ENCODE measurements around the gene CELF1. TPM values are rescaled to one million over a fixed set of nuclear protein-coding genes. Genes with fewer than 3 reads are reported as not detected.

The CELF1 gene
- total and polyA plus RNA-seq, 2 experiments from 2014 or later = 59.1 to 84.6 TPM

- Histone ChIP-seq H3K9me2 (replicated peaks; ENCODE audit: insufficient read depth) (no peaks in the 10 kb centered on the region), H3K79me2 (peaks cover 22% of the 10 kb centered on the region), H3K9me3 (ENCODE audit: low read depth) (no peaks in the 10 kb centered on the region), H3K4me3 (no peak overlapping the region), H4K20me1 (ENCODE audit: insufficient read depth, poor library complexity, severe bottlenecking) (peaks cover 4% of the 10 kb centered on the region), H3K27ac (peak overlapping the region; percentile 27), H3K4me2 (no peak overlapping the region), H3K36me3 (replicated peaks; ENCODE audit: insufficient read depth, low read depth) (no peaks in the 10 kb centered on the region), H3K4me1 (ENCODE audit: insufficient read depth) (no peaks in the 10 kb centered on the region), H2AFZ (no peak overlapping the region), H3K27me3 (no peaks in the 10 kb centered on the region)
- no peak for TF ChIP-seq EZH2phosphoT487 (IDR thresholded peaks at IDR 0.05; ENCODE audit: low read depth, severe bottlenecking, unreplicated experiment)
- no peak for TF ChIP-seq CTCF (IDR thresholded peaks at IDR 0.05; ENCODE audit: poor library complexity)
- TF ChIP-seq EZH2 (IDR thresholded peaks at IDR 0.05; ENCODE audit: borderline replicate concordance) = no peak
- no peak for DNase-seq (ENCODE audit: low spot score)
- WGBS (ENCODE audit: low lambda C conversion rate, missing lambda C conversion rate) = 73% methylated on average over 8 of the region's 8 CpGs
These were observed 84.2 kb downstream of the CELF1 start for GRCh38 chr11:47468598-47469214.

- Histone ChIP-seq H4K20me1 (ENCODE audit: insufficient read depth, poor library complexity, severe bottlenecking) (peaks cover 4% of the 10 kb centered on the region), H3K36me3 (replicated peaks; ENCODE audit: insufficient read depth, low read depth) (no peaks in the 10 kb centered on the region), H3K27ac (no peak overlapping the region), H3K9me2 (replicated peaks; ENCODE audit: insufficient read depth) (no peaks in the 10 kb centered on the region), H3K4me1 (ENCODE audit: insufficient read depth) (no peaks in the 10 kb centered on the region), H3K79me2 (peaks cover 22% of the 10 kb centered on the region), H3K9me3 (ENCODE audit: low read depth) (no peaks in the 10 kb centered on the region), H3K4me3 (no peak overlapping the region), H3K27me3 (no peaks in the 10 kb centered on the region), H3K4me2 (no peak overlapping the region), H2AFZ (no peak overlapping the region)
- DNase-seq (ENCODE audit: low spot score) = no peak
- WGBS (ENCODE audit: low lambda C conversion rate, missing lambda C conversion rate) = 87% methylated on average over 7 of the region's 7 CpGs
- TF ChIP-seq EZH2phosphoT487 (IDR thresholded peaks at IDR 0.05; ENCODE audit: low read depth, severe bottlenecking, unreplicated experiment) (no peak), EZH2 (IDR thresholded peaks at IDR 0.05; ENCODE audit: borderline replicate concordance) (no peak), CTCF (IDR thresholded peaks at IDR 0.05; ENCODE audit: poor library complexity) (no peak)
These were observed 85.6 kb downstream of the CELF1 start for GRCh38 chr11:47467357-47467756.

GRCh38 chr11:47466701-47467250 lies 86.2 kb downstream of the CELF1 start:
- no peak for DNase-seq (ENCODE audit: low spot score)
- Histone ChIP-seq H3K27ac (peak overlapping the region; percentile 20), H2AFZ (no peak overlapping the region), H3K4me1 (ENCODE audit: insufficient read depth) (no peaks in the 10 kb centered on the region), H4K20me1 (ENCODE audit: insufficient read depth, poor library complexity, severe bottlenecking) (peaks cover 4% of the 10 kb centered on the region), H3K9me3 (ENCODE audit: low read depth) (no peaks in the 10 kb centered on the region), H3K27me3 (no peaks in the 10 kb centered on the region), H3K4me3 (no peak overlapping the region), H3K79me2 (peaks cover 22% of the 10 kb centered on the region), H3K4me2 (no peak overlapping the region), H3K9me2 (replicated peaks; ENCODE audit: insufficient read depth) (no peaks in the 10 kb centered on the region), H3K36me3 (replicated peaks; ENCODE audit: insufficient read depth, low read depth) (no peaks in the 10 kb centered on the region)
- TF ChIP-seq CTCF (IDR thresholded peaks at IDR 0.05; ENCODE audit: poor library complexity) = no peak
- TF ChIP-seq EZH2 (IDR thresholded peaks at IDR 0.05; ENCODE audit: borderline replicate concordance) = no peak
- no peak for TF ChIP-seq EZH2phosphoT487 (IDR thresholded peaks at IDR 0.05; ENCODE audit: low read depth, severe bottlenecking, unreplicated experiment)
- 81% methylated on average over 4 of the region's 4 CpGs for WGBS (ENCODE audit: low lambda C conversion rate, missing lambda C conversion rate)

Measured in hepatocyte (in vitro differentiated cells).